Heart left ventricle (tissue), 16 donors: Measurements from ENCODE around the gene NAPSA. TPM values are rescaled to one million over a fixed set of nuclear protein-coding genes. Genes with fewer than 3 reads are reported as not detected.

ENCODE experiments used
- ATAC-seq, 4 donors: fragments of 200-7000 bp; cut with Tn5 transposase; one replicate each; pipeline ENCODE4 v1.9.1; 2020 to 2022; ENCODE audit warnings: moderate library complexity in 4 of 4, mild to moderate bottlenecking in 3 of 4, moderate number of reproducible peaks in 1 of 4
- DNase-seq, 5 donors: peaks; one replicate each; pipeline ENCODE4 v3.0.0-alpha.2; 2020
- H3K27ac ChIP-seq, 12 donors: fragments of 200-600 bp; sonication (generic) in 4 of 12; one replicate each; pipeline versions ENCODE4 v1.5.0 to v1.8.0; 2016 to 2022; ENCODE audit warnings: mild to moderate bottlenecking in 2 of 12
- H3K27me3 ChIP-seq, 9 donors: fragments of 200-600 bp; sonication (generic) in 2 of 9; one replicate each; pipeline versions ENCODE4 v1.5.1 to v1.8.0; 2016 to 2022; ENCODE audit warnings: mild to moderate bottlenecking in 3 of 9
- H3K36me3 ChIP-seq, 9 donors: fragments of 200-600 bp; sonication (generic) in 2 of 9; one replicate each; pipeline versions ENCODE4 v1.5.0 to v1.8.0; 2018 to 2022; ENCODE audit warnings: mild to moderate bottlenecking in 2 of 9
- H3K4me1 ChIP-seq, 12 donors: fragments of 200-600 bp; sonication (generic) in 4 of 12; one replicate each; pipeline versions ENCODE4 v1.5.0 to v1.8.0; 2016 to 2022; ENCODE audit warnings: mild to moderate bottlenecking in 3 of 12
- H3K4me3 ChIP-seq, 12 donors: fragments of 200-600 bp; sonication (generic) in 4 of 12; one replicate each; pipeline versions ENCODE4 v1.5.0 to v1.8.0; 2017 to 2022; ENCODE audit warnings: mild to moderate bottlenecking in 9 of 12, moderate library complexity in 4 of 12
- H3K9me3 ChIP-seq, 12 donors: fragments of 200-600 bp; sonication (generic) in 4 of 12; one replicate each; pipeline versions ENCODE4 v1.5.0 to v1.8.0; 2016 to 2022; ENCODE audit warnings: mild to moderate bottlenecking in 1 of 12
- CTCF ChIP-seq, 12 donors: fragments of 200-600 bp; sonication (generic) in 4 of 12; IDR thresholded peaks; one replicate each; pipeline versions ENCODE4 v1.5.0 to v1.8.0; 2018 to 2022; ENCODE audit warnings: antibody characterized with exemption in 12 of 12, mild to moderate bottlenecking in 5 of 12
- POLR2A ChIP-seq, 2 donors: fragments of 450-650 bp; IDR thresholded peaks; one replicate each; pipeline ENCODE4 v1.6.1; 2017; ENCODE audit warnings: antibody characterized with exemption in 2 of 2, mild to moderate bottlenecking in 2 of 2, moderate library complexity in 2 of 2
- WGBS, 4 donors: extraction: QIAGEN DNeasy Blood & Tissue Kit in 2 of 4; methylation state at CpG; one replicate each; pipeline versions ENCODE4 v1.1.5 to v1.1.7; 2013 to 2018; 5-methylcytosine and 5-hydroxymethylcytosine counted together
- intact Hi-C, 10 donors: fragments of 100-400 bp; cut with DNase I; formaldehyde crosslinking; loops; one replicate each; pipeline versions ENCODE4 v1.11.1 to v1.14.2; 2022
- polyA plus RNA-seq, 2 donors: library from polyadenylated mRNA; stranded (reverse); fragments of 200-250 nt; gene quantifications; one replicate each; pipeline ENCODE4 v1.2.3, GENCODE V29; 2013
- total RNA-seq, 9 donors: library from RNA; depleted of rRNA in 2 of 9; stranded (reverse); fragments of >200 nt in 2 of 9; fragmentation: NEBNext Ultra II Directional in 3 of 9; extraction: Animal tissue kit (Norgen Biotek cat#: 25700) in 3 of 9; gene quantifications; one replicate each; pipeline versions ENCODE4 v1.1.0 to v1.2.4, GENCODE V29; 2016 to 2023
- donor health status: ischemic (EF 13 %, LVEDD 7.1; RV severe dilation, severe dysfunction).
- donor health status: healthy with polysubstance abuse.
- donor health status: DM: no; HTN: yes; CAD: no.
- donor health status: DM: no; HTN: no; CAD: no.
- donor health status: ischemic (EF 25% LVEDD 6.9; RV normal size, moderate dysfunction).
- donor health status: ischemic (EF 25% LVEDD 5.7; RV mildly dilated, moderate dysfunction).
- donor health status: healthy.
- donor health status: DM: yes; HTN: yes; CAD: no.
- donor health status: ischemic (EF 35%, LVEDD 5.7; RV mildly dilated, moderate dysfunction).
- donor health status: nonischemic (EF 11% LVEDD 7.7; RV severe dilation, severe dysfunction).
- donor health status: DM: yes; HTN: yes; CAD: no.
- donor health status: PGD.
- donor health status: ischemic (EF 29% LVEDD 5.4; RV normal size, mild dysfunction).
- donor health status: nonischemic (EF 23%, LVEDD 6.1; RV moderate dilation, normal function).

NAPSA gene
- total and polyA plus RNA-seq, 11 donors = 0.28 to 0.89 (median 0.62) TPM; not detected in 5

GRCh38 chr19:50320051-50320450 lies 45.4 kb downstream of the NAPSA start:
- Histone ChIP-seq H3K36me3 (no peaks in the 10 kb centered on the region), H3K9me3 (no peaks in the 10 kb centered on the region), H3K4me1 (peaks cover 0 to 1% (median 0%) of the 10 kb centered on the region in 12 donors), H3K27ac (no peak overlapping the region), H3K27me3 (peaks cover 0 to 21% (median 10%) of the 10 kb centered on the region in 9 donors), H3K4me3 (no peak overlapping the region)
- DNase-seq (no peak), ATAC-seq (no peak)
- intact Hi-C loops = loop anchor here in 1 of 10 donors (10.0 kb wide), 1 partner anchor 175 kb away; no protein-coding TSS in a partner anchor
- TF ChIP-seq POLR2A (IDR thresholded peaks at IDR 0.05) (no peak), CTCF (IDR thresholded peaks at IDR 0.05) (no peak)
- 85 to 93% (median 88%) methylated on average over 12 of the region's 12 CpGs for WGBS, 4 donors

DNA sequence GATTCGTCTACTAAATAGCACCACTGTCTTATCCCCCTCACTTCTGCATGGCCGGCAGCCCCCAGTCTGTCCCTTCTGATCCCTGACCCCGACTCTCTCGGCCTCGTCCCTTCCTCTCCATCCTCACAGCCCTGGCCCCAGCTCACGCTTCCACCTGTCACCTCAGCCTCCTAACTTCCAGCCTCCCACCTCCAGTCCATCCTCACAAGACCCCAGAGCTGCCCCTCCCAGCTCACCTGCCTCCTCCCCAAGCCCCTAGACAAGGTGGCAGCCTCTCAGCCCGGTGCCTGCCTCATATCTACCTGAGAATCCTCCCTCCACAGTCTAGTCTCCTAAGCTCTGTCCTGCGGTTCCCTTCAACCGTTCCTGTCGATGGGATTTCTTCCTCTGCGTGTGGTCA lies 46.3 kb downstream of the NAPSA start:
- WGBS, 4 donors = 84 to 89% (median 87%) methylated on average over 11 of the region's 11 CpGs
- Histone ChIP-seq H3K36me3 (no peaks in the 10 kb centered on the region), H3K27ac (no peak overlapping the region), H3K27me3 (peaks cover 0 to 30% (median 19%) of the 10 kb centered on the region in 9 donors), H3K4me3 (no peak overlapping the region), H3K9me3 (no peaks in the 10 kb centered on the region), H3K4me1 (peaks cover 0 to 7% (median 0%) of the 10 kb centered on the region in 12 donors)
- TF ChIP-seq CTCF (IDR thresholded peaks at IDR 0.05) = no peak
- TF ChIP-seq POLR2A (IDR thresholded peaks at IDR 0.05) = no peak
- intact Hi-C loops = no loop called here
- DNase-seq (peak in 1 of 5 donors; percentile 20), ATAC-seq (no peak)

GRCh38 chr19:50318438-50318837 lies 47.0 kb downstream of the NAPSA start:
- no peak for DNase-seq
- WGBS, 4 donors = 85 to 89% (median 87%) methylated on average over 8 of the region's 8 CpGs

DNA sequence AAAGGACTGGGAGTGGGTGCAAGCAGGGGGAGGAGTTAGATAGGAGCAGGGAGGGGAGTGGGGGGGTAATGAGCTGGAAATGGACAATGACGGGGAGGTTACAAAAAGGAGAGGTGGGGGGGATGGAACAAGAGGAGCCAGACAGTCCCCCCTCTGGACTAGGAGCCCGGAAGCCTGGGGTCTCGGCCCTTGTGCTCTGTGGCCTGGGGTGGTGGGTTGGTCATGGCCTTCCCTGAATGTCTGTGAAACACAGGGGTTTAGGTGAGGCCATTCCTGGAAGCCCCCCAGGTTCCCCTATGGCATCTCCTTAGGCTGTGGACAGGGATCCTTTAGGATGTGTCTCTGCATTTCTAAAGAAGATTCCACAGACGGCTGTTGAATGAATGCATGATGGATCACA lies 48.3 kb downstream of the NAPSA start:
- WGBS, 4 donors = 66 to 88% (median 76%) methylated on average over 4 of the region's 4 CpGs
- ATAC-seq = no peak
- intact Hi-C loops = no loop called here
- no peak overlapping the region for H3K4me3 ChIP-seq
- TF ChIP-seq POLR2A (IDR thresholded peaks at IDR 0.05) (no peak), CTCF (IDR thresholded peaks at IDR 0.05) (no peak)
- H3K27me3 ChIP-seq = peaks cover 11 to 51% (median 38%) of the 10 kb centered on the region in 9 donors
- no peak overlapping the region for H3K27ac ChIP-seq
- peaks cover 0 to 16% (median 0%) of the 10 kb centered on the region in 12 donors for H3K4me1 ChIP-seq
- no peaks in the 10 kb centered on the region for H3K9me3 ChIP-seq
- no peak for DNase-seq
- H3K36me3 ChIP-seq = no peaks in the 10 kb centered on the region

More at GRCh38 chr19:50318438-50318837, 47.0 kb downstream of the NAPSA start:
- intact Hi-C loops = no loop called here
- TF ChIP-seq POLR2A (IDR thresholded peaks at IDR 0.05) = no peak
- TF ChIP-seq CTCF (IDR thresholded peaks at IDR 0.05) = no peak
- Histone ChIP-seq H3K4me1 (peaks cover 0 to 7% (median 0%) of the 10 kb centered on the region in 12 donors), H3K36me3 (no peaks in the 10 kb centered on the region), H3K9me3 (no peaks in the 10 kb centered on the region), H3K27me3 (peaks cover 0 to 38% (median 25%) of the 10 kb centered on the region in 9 donors), H3K27ac (no peak overlapping the region), H3K4me3 (no peak overlapping the region)
- no peak for ATAC-seq
